Keratinocyte (primary cell): ENCODE measurements around the gene DPM2. TPM values are rescaled to one million over a fixed set of nuclear protein-coding genes. Genes with fewer than 3 reads are reported as not detected.

Source experiments
- DNase-seq: peaks from one replicate; pipeline ENCODE4 v3.0.0-alpha.2; 2011; ENCODE audit warnings: low read depth, missing footprints, low spot score
- FAIRE-seq: peaks from 2 replicates; lab custom pipeline; 2011; peaks lifted over from hg19 to GRCh38; lab: Jason Lieb, UNC
- H2AFZ ChIP-seq: 2 replicates; pipeline ENCODE4 v1.6.0; 2012; ENCODE audit warnings: low read length, control low read depth, inconsistent platforms; ENCODE audit not compliant: control insufficient read depth
- H3K27ac ChIP-seq: 2 replicates; pipeline ENCODE4 v1.5.1; 2011; ENCODE audit warnings: low read length; ENCODE audit not compliant: control insufficient read depth, insufficient read depth
- H3K27me3 ChIP-seq: 3 replicates; pipeline ENCODE4 v1.6.0; 2011; ENCODE audit warnings: low read length; ENCODE audit not compliant: control insufficient read depth, insufficient read depth; ENCODE audit errors: extremely low read depth
- H3K36me3 ChIP-seq, 2 experiments: 2 replicates in 1 of 2; 3 replicates in 1 of 2; pipeline ENCODE4 v1.5.1; 2011; ENCODE audit warnings: low read length in 2 of 2, mild to moderate bottlenecking in 1 of 2; ENCODE audit not compliant: control insufficient read depth in 2 of 2, insufficient read depth in 2 of 2; ENCODE audit errors: extremely low read depth in 1 of 2
- H3K4me1 ChIP-seq: 3 replicates; pipeline ENCODE4 v1.5.1; 2011; ENCODE audit warnings: low read length; ENCODE audit not compliant: control insufficient read depth, insufficient read depth; ENCODE audit errors: extremely low read depth
- H3K4me2 ChIP-seq: 3 replicates; pipeline ENCODE4 v1.6.0; 2011; ENCODE audit warnings: low read depth, low read length; ENCODE audit not compliant: control insufficient read depth, insufficient read depth; ENCODE audit errors: extremely low read depth
- H3K4me3 ChIP-seq, 3 experiments: fragments of 200-600 bp in 1 of 3; sonication (generic) in 1 of 3; 2 replicates in 2 of 3; 3 replicates in 1 of 3; pipeline ENCODE4 v1.5.1; 2011 to 2016; ENCODE audit warnings: low read length in 3 of 3, mild to moderate bottlenecking in 3 of 3, control low read depth in 2 of 3, inconsistent platforms in 1 of 3, low read depth in 1 of 3, mixed read lengths in 1 of 3, mixed run types in 1 of 3, moderate library complexity in 1 of 3; ENCODE audit not compliant: control insufficient read depth in 2 of 3, insufficient read depth in 2 of 3; ENCODE audit errors: extremely low read depth in 1 of 3
- H3K79me2 ChIP-seq: 2 replicates; pipeline ENCODE4 v1.6.0; 2012; ENCODE audit warnings: low read length; ENCODE audit not compliant: control insufficient read depth, insufficient read depth
- H3K9ac ChIP-seq: 3 replicates; pipeline ENCODE4 v1.6.0; 2011; ENCODE audit warnings: low read length; ENCODE audit not compliant: control insufficient read depth, insufficient read depth; ENCODE audit errors: extremely low read depth
- H3K9me1 ChIP-seq: 3 replicates; pipeline ENCODE4 v1.6.0; 2011; ENCODE audit warnings: low read length; ENCODE audit not compliant: control insufficient read depth, insufficient read depth; ENCODE audit errors: extremely low read depth
- H3K9me3 ChIP-seq: 2 replicates; pipeline ENCODE4 v1.5.1; 2012; ENCODE audit warnings: low read depth, low read length; ENCODE audit not compliant: control insufficient read depth
- H4K20me1 ChIP-seq: 3 replicates; pipeline ENCODE4 v1.6.0; 2011; ENCODE audit warnings: low read length; ENCODE audit not compliant: control insufficient read depth, insufficient read depth; ENCODE audit errors: extremely low read depth
- CTCF ChIP-seq, 3 experiments: IDR thresholded peaks in 1 of 3; conservative IDR thresholded peaks in 1 of 3; optimal IDR thresholded peaks in 1 of 3; 2 replicates in 2 of 3; 3 replicates in 1 of 3; pipeline versions ENCODE3 to v1.5.1; 2011; ENCODE audit warnings: low read length in 3 of 3, mild to moderate bottlenecking in 3 of 3, moderate library complexity in 2 of 3, control low read depth in 1 of 3, inconsistent platforms in 1 of 3; ENCODE audit not compliant: insufficient read depth in 2 of 3; ENCODE audit errors: extremely low read depth in 1 of 3
- EZH2 ChIP-seq: IDR thresholded peaks from one replicate; pipeline ENCODE4 v1.6.1; 2012; ENCODE audit warnings: inconsistent platforms, mild to moderate bottlenecking, low read length, moderate library complexity
- dilution Hi-C: fragments of 300-500 bp; cut with MboI; formaldehyde crosslinking; loops from one replicate; pipeline ENCODE4 v1.7.0; 2020; ENCODE audit warnings: low sequenced_read_pairs; ENCODE audit not compliant: extremely low pct_ligation_motif_present
- polyA plus RNA-seq, 5 experiments: library from polyadenylated mRNA; depleted of rRNA in 3 of 5; stranded (reverse) in 3 of 5; stranded (forward) in 1 of 5; unstranded in 1 of 5; fragments of >200 nt; gene quantifications; 1 replicate in 1 of 5; 2 replicates in 3 of 5; 3 replicates in 1 of 5; pipeline versions ENCODE4 v1.2.1 to v1.2.3, GENCODE V29; 2011 to 2012; ENCODE audit warnings: missing spikeins in 2 of 5, low read depth in 1 of 5, low replicate concordance in 1 of 5

Gene DPM2
- polyA plus RNA-seq, 1 donor (not counting 4 experiments of a cell fraction or from before 2014, with no cell fraction given): 31.1 TPM

- no peaks in the 10 kb centered on the region for H3K27me3 ChIP-seq
- H3K9me1 ChIP-seq: no peaks in the 10 kb centered on the region
- no peak overlapping the region for H3K27ac ChIP-seq
- H4K20me1 ChIP-seq: peaks cover 2% of the 10 kb centered on the region
- FAIRE-seq: no peak
- TF ChIP-seq CTCF (optimal IDR thresholded peaks at IDR 0.05 in 1 of 3, IDR thresholded peaks at IDR 0.05 in 1 of 3, conservative IDR thresholded peaks at IDR 0.05 in 1 of 3; ENCODE audit: extremely low read depth in 1 of 3, insufficient read depth in 2 of 3, low read length in 3 of 3): no peak
- TF ChIP-seq EZH2: no peak
- H3K36me3 ChIP-seq: peaks cover 9% of the 10 kb centered on the region in 2 experiments
- dilution Hi-C loops: loop anchor here (25.0 kb wide), 1 partner anchor 127 kb away; the partner anchor contains the start of genes NAIF1 and SLC25A25
- peaks cover 33% of the 10 kb centered on the region for H3K79me2 ChIP-seq
- no peaks in the 10 kb centered on the region for H3K9me3 ChIP-seq
- H3K4me2 ChIP-seq: peak overlapping the region; percentile 73
- DNase-seq: no peak
- no peak overlapping the region for H3K9ac ChIP-seq
- no peak overlapping the region for H2AFZ ChIP-seq
- peaks cover 27% of the 10 kb centered on the region for H3K4me1 ChIP-seq
- peak overlapping the region in 1 of 3 experiments; percentile 78 for H3K4me3 ChIP-seq
These were observed 1.9 kb downstream of the DPM2 start for GRCh38 chr9:127935765-127936221.

GRCh38 chr9:127934986-127935385, 2.7 kb downstream of the DPM2 start:
- peaks cover 33% of the 10 kb centered on the region for H3K4me1 ChIP-seq
- H3K4me2 ChIP-seq: no peak overlapping the region
- peaks cover 33% of the 10 kb centered on the region for H3K79me2 ChIP-seq
- no peak overlapping the region for H3K27ac ChIP-seq
- FAIRE-seq: no peak
- H3K36me3 ChIP-seq: peaks cover 9% of the 10 kb centered on the region in 2 experiments
- H3K27me3 ChIP-seq: no peaks in the 10 kb centered on the region
- H4K20me1 ChIP-seq: peaks cover 2% of the 10 kb centered on the region
- no peaks in the 10 kb centered on the region for H3K9me1 ChIP-seq
- H3K9me3 ChIP-seq: no peaks in the 10 kb centered on the region
- no peak overlapping the region for H3K9ac ChIP-seq
- no peak overlapping the region for H3K4me3 ChIP-seq
- no peak for DNase-seq
- no peak overlapping the region for H2AFZ ChIP-seq
- TF ChIP-seq EZH2 (no peak), CTCF (optimal IDR thresholded peaks at IDR 0.05 in 1 of 3, IDR thresholded peaks at IDR 0.05 in 1 of 3, conservative IDR thresholded peaks at IDR 0.05 in 1 of 3; ENCODE audit: extremely low read depth in 1 of 3, insufficient read depth in 2 of 3, low read length in 3 of 3) (no peak)
- dilution Hi-C loops: loop anchor here (25.0 kb wide), 1 partner anchor 127 kb away; the partner anchor contains the start of genes NAIF1 and SLC25A25
